GM18505 (cell line): ENCODE results near the gene CNTNAP5.

Experiments
- ATAC-seq: cut with Tn5 transposase; IDR thresholded peaks from one replicate; pipeline ENCODE4 v1.9.1; 2021; ENCODE audit not compliant: unreplicated experiment
- POLR2A ChIP-seq: IDR thresholded peaks from 4 replicates; pipeline ENCODE4 v1.6.1; 2011; ENCODE audit warnings: borderline replicate concordance; ENCODE audit not compliant: insufficient read depth, insufficient read length; ENCODE audit errors: extremely low read depth

CNTNAP5 gene

DNA sequence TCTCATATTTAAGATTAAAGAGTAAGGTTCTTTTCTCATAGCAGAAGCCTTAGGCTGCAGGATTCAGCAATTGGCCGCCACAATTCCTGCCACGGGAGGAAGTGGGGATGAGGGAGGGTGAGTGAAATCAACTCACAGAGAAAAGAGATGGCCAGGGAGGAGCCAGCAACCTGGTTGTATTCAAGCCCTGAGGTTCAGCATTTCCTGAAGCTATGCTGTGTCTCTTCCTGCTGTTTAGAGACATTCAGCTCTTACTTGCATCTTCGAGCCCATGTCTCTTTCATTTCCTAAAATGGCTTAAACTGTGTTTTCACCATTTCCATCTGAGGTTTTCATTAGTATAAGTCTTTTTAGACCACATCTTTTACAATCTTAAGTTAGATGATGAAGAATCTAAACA lies 522.6 kb downstream of the CNTNAP5 start:
- no peak for ATAC-seq
- TF ChIP-seq POLR2A, result no peak

DNA sequence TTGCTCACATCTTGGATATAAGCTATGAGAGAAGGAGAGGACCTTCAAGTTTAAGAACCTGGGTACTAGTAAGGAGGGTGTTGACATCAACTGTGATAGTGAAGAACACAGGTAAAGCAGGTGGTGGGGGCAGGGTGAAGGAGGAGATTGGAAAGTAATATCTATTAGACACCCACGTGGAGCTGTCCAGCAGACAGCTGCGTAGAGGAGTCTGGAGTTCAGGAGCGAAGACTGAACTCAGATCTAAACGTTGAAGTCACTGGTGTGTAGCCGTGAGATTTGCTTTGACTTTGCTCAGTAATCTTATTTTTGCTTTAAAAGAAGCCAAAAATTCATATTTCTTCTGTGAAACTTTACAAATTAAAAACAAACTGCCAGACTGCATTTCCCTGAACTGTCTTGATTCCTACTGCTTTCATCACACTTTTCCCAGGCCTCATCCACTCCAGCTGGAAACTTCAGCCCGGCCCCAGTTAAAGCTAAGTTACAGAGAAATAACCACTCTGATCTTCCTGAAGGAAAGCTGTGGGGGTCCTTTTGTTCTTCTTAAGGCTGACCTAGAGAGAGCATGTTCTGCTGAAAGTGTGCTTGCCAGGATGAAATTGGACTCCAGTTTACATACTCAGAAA lies 533.3 kb downstream of the CNTNAP5 start:
- TF ChIP-seq POLR2A, result no peak
- ATAC-seq, result no peak

DNA sequence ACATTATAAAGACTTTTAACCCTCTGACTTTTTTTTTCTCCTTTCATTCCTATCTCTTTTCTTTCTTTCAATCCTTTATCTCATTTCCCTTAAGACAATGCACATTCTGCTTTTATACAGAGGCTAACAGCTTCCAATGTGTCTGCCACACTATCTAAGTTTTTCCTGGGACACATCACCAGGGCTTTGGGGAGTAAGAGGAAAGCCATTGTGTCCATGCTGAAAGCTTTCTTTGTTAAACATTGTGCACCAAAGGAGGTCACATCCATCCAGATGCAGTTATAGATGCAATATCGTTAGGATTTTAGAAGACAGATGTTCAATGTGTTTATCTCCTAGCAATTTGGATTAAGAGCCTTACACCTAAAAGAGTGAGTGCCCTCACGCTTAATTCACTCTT lies 534.1 kb downstream of the CNTNAP5 start:
- ATAC-seq, result no peak
- TF ChIP-seq POLR2A, result no peak

DNA sequence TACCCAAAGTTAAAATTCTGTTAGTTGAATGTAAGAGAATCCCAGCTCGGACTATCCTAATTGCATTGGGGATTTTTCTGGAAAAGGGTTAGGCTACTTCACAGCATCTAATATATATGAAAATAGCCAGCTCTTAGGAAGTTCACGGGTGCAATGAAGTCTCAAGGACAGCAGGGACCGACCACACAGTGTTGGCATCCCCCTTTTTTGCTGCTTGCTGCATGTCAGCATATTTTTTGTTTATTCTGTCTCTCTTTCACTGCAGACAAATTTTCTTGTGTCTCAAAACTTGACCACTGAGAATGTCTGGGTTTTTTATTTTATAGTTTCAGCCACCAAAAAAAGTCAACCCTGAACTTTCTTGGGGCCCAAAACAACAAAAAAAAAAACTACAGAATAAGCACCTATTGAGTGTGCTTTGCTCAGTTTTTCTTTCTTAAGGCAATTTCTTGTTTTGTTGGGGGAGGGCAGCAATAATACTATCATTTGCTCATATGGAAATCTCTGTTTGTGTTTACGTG lies 535.6 kb downstream of the CNTNAP5 start:
- TF ChIP-seq POLR2A, result no peak
- ATAC-seq, result no peak

DNA sequence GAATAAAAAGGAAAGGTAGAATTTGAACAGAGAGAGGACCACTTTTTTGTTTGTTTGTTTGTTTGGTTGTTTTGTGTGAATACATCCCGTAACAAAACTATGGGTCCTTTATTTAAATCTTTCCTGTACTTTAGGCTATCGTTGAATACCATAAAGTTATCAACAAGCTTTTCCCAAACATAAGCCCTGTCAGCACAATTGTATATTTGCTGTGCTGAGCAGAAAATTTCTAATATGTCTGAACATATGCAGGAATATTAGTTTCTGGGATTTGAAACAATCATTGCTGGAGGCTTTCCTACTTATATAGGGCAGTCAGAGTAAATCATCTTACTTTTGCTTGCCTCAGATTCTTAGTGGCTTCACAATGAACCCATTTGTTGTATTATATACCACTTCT lies 536.4 kb downstream of the CNTNAP5 start:
- ATAC-seq, result no peak
- no peak for TF ChIP-seq POLR2A

DNA sequence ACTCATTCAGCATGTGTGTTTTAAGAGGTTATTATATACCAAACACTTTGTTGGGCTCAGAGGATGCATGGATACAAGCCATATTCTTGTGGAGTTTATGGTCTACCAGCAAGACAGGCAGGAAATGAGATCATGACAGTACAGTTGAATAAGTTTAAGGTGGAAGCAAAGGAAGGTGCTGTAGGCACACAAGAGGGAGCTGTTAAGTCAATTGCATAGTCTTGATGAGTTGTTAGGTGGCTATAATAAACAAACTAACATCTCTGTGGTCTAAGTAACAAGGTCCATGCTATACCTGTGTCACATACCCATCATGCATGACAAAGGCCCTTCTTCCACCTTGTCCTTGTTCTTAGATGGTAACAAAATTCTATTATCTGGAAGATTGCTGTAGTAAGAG lies 538.3 kb downstream of the CNTNAP5 start:
- TF ChIP-seq POLR2A, result no peak
- ATAC-seq, result no peak

DNA sequence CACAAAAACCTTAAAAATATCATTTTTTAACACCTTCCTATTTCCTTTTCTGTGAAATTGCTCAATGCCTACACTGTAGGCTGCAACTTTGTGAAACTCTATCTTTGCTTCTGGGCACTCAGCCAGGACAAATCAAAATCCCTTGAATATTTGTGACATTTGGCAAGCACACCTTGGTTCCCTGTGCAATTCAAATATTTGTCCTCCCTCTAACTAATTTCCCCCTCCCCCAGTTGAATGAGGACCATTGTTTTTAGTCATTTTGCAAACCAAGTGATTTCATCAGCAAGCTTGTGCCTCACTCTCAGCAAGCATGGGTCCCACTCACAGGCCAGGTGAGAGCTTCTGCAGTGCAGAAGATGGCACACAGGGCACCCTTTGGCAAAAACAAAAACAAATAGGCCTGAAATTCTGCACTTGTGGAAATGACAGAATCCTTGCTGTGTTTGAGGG lies 541.5 kb downstream of the CNTNAP5 start:
- ATAC-seq, result no peak
- no peak for TF ChIP-seq POLR2A

DNA sequence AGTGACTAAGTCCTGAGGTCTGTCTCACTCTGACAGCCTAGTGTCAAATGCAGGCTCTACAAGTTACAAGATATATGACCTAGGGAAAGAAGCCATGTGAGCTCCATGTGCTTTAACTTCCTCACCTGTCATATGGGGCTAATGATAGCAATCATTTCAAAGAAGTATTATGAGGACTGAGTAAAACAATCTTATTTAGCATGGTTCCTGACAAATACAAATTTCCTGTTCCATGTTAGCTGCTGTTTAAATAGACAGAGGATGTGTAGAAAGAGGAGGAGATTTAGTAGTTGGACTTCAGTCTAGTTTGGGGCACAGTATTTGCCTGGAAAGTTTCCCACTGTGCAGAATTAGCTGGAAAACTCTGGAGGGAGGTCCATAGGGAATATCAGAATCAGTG lies 545.8 kb downstream of the CNTNAP5 start:
- TF ChIP-seq POLR2A, result no peak
- ATAC-seq, result no peak

DNA sequence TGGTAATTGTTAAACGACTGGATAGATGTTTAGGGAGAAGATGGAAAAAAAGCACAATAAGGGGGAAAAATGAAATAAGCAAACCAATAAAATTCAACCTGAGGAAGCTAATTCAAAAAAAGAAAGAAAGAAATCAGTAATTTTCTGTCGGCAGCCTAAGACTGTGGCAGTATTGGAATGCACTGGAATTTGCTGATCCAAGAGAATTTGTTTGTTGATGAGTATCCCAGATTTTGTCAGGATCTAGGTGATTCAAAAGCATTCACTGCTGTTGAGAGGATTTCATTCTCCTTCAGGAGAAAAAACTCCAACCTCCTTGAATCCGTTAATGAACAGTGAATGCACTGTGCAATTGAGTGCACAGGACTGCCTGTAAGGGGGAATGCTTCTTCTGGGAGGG lies 546.7 kb downstream of the CNTNAP5 start:
- no peak for TF ChIP-seq POLR2A
- ATAC-seq, result no peak

DNA sequence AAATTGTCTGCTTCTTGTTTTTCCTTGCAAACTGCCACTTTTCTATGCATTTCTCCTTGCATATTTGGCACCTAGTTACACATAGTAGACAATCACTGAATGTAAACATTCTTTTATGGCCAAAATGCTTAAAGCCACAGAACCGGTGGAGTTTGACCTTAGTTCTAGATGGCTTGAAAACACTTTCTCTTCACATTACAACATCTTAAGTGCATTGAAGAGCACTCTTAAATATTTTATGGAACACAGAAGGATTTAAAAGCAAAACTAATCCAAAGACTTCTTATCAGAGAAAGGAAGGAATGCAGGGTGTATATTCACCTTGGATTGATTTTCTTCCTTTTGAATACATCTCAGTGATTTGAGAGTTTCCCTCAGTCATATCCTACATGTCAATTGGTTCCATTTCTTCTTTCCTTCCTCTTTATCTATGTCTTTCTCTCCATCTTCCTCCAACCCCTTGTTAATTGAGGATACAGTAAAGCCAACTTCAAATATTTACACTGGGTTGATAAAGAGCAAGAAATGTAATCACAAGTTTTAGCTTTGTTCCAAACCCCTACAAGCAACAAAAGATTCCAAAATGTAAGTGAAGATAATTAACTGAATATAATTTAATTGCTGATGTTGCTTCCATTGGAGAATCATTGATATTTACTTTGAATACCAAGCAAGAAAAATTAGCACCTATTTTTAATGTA lies 548.0 kb downstream of the CNTNAP5 start:
- TF ChIP-seq POLR2A, result no peak
- no peak for ATAC-seq

DNA sequence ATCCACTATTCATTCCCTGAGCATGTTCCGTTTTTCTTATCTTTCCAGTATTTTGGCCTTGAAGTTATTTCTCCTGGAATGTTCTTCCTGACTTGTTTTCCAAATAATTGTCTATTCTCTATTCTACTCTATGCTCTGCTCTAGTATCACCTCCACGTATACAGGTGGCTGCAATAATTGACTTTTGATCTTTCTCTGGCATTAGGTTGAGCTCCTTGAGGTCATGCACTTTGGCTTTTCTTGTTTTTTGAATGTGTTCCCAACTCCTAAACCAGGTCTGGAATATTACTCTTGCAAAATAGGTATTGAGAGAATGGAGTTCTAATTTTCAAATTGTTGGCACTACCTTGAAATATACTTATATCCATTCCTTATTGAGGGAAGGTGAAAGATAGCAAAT lies 550.4 kb downstream of the CNTNAP5 start:
- TF ChIP-seq POLR2A, result no peak
- ATAC-seq, result no peak

DNA sequence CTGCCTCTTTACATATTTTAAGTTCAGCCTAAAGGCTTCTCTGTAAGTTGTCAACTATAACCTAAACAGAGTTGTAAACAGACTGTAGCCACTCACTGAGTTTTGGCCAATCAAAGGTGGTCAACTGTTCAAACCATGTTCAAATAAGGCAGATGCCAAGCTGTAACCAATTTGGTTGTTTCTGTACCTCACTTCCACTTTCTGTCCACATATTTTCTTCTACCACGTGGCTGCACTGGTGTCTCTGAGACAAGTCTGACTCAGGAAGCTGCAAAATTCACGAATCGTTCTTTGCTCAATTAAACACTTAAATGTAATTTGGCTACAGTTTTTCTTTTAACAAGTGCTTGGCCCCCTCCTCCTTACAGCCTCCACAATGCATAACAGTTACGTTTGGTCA lies 555.2 kb downstream of the CNTNAP5 start:
- ATAC-seq, result no peak
- TF ChIP-seq POLR2A, result no peak

DNA sequence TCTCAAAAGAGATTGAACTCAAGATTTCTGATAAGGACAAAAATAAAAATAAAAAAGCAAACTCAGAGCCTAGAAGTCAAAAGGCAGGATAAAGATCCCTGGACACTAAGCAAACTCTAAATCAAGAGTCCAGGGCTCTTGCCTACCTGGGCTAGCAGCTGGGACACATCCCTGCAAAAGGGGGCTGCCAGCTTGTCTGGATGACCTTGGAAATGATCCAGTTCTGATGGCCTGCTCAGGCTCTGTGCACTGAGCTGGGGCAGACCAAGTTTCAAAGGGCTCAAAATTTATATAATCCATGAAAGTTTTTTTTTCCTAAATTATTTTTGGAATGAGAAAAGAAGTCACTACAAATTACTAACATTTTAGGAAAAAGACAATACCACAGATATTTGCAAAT lies 557.3 kb downstream of the CNTNAP5 start:
- ATAC-seq, result no peak

DNA sequence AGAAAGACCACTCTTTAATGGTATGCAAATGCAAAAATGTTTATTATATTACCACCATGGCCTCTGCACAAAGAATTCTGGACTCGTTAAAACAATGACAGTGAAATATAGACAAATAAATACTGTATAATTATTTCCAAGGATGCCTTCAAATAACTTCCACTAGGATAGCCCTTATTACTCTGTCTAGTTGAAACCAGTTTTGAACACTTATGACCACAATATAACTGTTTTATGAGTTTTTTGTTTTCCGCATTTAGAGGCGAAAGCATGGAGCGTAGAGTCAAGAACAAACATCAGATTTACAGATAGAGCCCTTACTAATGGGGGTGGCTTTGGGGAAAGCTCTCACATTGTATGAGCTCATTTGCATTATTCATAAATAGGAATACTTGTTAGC lies 559.5 kb downstream of the CNTNAP5 start:
- no peak for ATAC-seq
- no peak for TF ChIP-seq POLR2A

More for the DNA sequence above, 557.3 kb downstream of the CNTNAP5 start:
- no peak for TF ChIP-seq POLR2A
